Activated CD4-positive, alpha-beta T cell treated with anti-CD3 and anti-CD28 coated beads for 24 hours (primary cell): ENCODE data around the gene TGIF1.
"Not testable (repeated sequence)": the region's sequence is repeated elsewhere in the genome, so short reads cannot be mapped to it uniquely, and the experiment has no call there.

Experiments
- DNase-seq, 2 donors: peaks; one replicate each; pipeline ENCODE4 v3.0.0-alpha.2; 2020; ENCODE audit warnings: low read depth in 2 of 2

The TGIF1 gene

DNA sequence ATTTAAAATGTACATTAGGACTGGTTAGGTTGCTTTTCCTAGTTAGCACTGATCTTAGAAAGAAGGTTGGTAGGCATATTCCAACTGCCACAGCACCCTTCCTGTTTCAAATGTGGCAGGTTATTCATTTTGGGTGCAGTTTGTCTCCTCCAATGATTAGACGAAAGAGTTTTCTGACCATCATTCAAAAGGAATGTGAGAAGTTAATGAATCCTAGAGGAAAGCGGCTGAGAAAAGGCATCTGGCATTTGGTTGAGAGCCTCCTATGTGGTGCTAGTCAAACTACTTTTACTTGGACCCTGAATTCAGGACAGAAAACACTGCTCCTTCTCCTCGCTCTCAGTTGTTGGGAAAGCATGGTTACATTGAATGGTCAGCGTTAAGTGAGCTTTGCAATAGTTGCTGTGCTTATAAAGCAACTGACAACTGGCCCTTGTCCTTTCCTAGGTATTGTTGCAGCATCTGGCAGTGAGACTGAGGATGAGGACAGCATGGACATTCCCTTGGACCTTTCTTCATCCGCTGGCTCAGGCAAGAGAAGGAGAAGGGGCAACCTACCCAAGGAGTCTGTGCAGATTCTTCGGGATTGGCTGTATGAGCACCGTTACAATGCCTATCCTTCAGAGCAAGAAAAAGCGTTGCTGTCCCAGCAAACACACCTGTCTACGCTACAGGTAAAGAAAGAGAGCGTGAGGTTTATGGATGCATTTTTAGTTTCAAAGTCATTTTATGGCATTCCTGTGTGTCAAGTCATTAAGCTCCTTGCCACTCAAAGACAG lies 6.1 kb downstream of the TGIF1 start:
- no peak for DNase-seq

GRCh38 chr18:3456686-3457069 lies 6.7 kb downstream of the TGIF1 start:
- no peak for DNase-seq

DNA sequence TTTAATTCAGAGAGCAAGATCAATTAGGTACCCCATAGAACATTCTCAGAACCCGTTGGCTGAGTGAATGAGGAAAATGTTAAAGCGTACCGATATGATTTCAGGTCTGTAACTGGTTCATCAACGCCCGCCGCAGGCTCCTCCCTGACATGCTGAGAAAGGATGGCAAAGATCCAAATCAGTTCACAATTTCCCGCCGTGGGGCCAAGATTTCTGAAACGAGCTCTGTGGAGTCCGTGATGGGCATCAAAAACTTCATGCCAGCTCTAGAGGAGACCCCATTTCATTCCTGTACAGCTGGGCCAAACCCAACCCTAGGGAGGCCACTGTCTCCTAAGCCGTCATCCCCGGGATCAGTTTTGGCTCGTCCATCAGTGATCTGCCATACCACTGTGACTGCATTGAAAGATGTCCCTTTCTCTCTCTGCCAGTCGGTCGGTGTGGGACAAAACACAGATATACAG lies 7.3 kb downstream of the TGIF1 start:
- DNase-seq, result no peak

DNA sequence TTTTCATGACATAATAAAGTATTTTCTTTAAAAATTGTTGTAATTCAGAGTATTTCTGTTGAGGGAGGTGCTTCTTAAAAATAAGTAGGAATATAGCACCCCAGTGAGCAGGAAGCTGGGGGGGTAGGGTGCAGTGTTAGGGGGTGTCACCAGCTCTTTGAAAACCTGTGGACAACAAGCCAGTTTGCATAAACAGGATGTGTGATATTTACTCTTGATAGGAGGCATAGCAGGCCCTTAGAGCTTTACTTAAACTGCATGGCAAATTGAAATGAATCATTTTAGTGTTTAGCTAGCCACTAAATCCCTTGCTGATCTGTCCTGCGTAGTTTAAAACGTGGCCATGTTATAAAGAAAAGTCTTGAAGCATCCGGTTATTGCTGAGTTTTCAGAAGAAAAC lies 8.4 kb downstream of the TGIF1 start:
- DNase-seq, result no peak

GRCh38 chr18:3458952-3459853 lies 9.2 kb downstream of the TGIF1 start:
- no peak for DNase-seq

- no peak for DNase-seq
These were observed 10.9 kb downstream of the TGIF1 start for GRCh38 chr18:3460823-3461398.

GRCh38 chr18:3461704-3462103 lies 11.7 kb downstream of the TGIF1 start:
- DNase-seq, result no peak

DNA sequence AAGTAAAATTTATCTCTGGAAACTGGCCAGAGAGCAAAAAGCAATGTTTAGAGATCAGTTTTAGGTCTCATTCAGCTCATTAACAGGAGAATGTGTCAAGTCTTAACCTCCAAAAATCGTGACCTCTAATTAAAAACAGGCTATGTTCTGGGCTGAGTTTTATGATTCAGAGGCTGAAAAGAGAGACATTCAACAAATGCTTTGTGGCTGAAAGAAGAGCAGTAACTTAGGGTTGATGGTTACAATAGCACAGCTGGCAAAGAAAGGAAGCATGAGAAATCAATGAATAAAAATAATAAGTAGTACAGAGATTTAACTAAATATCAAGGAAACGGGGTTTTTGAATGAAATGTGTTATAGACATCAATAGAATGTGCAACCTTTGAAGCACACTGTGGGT lies 13.1 kb downstream of the TGIF1 start:
- DNase-seq, result no peak

DNA sequence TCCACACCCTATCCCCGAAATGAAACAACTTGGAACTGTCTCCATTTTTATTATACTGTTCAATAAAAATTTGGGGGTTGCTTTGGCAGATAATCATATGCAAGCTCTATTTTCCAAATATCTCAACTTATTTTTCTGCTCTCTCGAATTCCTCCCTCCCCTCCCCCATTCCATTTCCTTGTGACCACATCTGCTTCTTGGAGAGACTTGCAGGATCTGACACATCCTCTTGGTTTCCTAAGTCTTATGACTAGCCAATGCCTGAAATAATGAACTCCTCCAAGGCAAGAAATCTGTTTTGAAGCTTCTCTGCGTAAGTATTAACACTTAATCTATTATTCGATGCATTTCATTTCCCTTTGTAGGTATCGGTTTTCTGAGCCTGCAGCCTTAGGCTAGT lies 16.1 kb downstream of the TGIF1 start:
- DNase-seq, result no peak

GRCh38 chr18:3466872-3467271 lies 16.9 kb downstream of the TGIF1 start:
- no peak for DNase-seq

DNA sequence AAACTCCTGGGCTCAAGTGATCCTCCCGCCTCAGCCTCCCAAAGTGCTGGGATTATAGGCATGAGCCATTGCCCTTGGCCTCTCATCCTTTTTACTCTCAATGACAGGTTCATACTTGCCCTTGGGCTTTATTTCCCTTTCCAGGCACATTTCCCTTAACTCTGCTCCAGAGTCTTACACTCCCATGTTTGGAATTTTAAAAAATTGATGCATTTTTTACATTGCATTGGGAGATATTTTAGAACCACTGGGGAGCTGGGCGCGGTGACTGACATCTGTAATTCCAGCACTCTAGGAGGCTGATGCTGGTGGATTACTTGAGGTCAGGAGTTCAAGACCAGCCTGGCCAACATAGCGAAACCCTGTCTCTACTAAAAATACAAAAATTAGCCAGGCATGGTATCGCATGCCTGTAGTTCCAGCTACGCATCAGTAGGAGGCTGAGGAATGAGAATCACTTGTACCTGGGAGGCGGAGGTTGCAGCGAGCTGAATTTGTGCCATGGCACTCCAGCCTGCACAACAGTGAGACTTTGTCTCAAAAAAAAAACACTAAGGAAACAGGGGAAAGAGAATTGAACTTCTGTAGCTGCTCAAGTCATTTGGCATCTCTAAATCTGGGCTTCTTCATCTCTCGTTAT lies 18.2 kb downstream of the TGIF1 start:
- no peak for DNase-seq

- no peak for DNase-seq
These were observed 18.9 kb downstream of the TGIF1 start for GRCh38 chr18:3468833-3469232.

DNA sequence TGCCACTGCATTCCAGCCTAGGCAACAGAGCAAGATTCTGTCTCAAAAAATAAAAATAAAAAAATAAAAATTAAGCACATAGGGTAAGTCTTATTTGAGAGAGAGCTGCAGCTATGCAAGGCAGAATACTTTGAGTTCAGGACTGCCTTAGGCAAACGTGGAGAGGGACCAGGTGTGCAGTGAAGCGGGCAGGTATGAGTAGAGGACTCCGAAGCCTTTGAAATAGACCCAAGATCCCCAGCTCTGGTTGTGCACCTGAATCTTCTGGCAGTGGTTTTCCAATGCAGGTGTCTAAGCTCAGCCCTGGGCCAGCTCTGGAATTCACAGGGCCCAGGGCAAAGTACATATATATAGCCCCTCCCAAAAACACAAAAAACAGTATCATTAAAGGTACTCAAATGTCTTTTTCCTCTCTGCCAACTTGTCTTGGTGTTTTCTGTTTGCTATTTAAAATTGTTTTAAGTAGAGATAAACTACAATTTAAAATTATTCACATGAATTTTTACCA lies 21.2 kb downstream of the TGIF1 start:
- DNase-seq, result no peak

DNA sequence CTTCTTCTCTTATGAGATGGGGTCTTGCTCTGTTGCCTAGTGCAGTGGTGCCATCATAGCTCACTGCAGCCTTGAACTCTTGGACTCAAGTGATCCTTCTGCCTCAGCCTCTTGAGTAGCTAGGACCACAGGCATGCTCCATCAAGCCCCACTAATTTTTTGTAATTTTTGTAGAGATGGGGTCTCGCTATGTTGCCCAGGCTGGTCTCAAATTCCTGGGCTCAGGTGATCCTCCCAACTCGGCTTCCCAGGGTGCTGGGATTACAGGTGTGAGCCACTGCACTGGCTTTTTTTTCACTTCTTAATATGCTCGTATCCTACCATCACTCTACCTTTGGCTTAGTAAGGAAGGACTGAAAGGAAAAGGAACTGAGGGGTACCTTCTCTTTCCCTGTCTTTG lies 22.1 kb downstream of the TGIF1 start:
- not testable (repeated sequence) for DNase-seq

- no peak for DNase-seq
These were observed 22.9 kb downstream of the TGIF1 start for GRCh38 chr18:3472681-3473544.

DNA sequence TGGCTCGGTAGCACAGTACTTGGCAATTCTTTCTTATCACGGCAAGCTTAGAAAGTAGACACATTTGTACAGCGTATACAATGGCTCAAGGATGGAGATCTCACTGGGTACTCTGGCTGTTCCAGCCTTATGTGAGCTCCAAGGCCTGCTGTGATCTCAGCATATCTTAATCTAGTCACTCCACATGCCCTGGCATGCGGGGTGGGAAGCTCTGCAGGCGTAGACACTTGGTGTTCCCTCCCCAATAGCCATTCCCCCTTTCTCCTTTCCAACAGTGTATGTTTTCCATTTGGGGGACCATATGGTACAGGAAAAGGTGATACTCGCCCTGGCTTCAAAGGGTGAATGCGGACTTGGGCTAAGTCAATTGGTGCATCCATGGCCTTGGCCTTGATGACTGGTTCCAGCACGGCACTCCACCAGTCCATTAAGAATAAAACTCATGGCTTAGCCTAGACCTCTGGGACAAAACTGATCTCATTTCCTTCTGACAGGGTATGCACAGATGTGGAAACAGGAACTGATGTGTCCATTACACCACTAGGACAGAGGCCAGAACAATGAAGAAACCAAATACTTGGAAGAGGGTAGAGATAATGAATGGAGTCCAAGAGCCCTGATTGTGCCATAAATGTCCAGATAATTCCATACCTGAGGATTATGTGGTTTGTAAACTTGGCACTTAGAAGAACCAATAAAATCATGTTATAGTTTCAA lies 28.4 kb downstream of the TGIF1 start:
- DNase-seq, result no peak

DNA sequence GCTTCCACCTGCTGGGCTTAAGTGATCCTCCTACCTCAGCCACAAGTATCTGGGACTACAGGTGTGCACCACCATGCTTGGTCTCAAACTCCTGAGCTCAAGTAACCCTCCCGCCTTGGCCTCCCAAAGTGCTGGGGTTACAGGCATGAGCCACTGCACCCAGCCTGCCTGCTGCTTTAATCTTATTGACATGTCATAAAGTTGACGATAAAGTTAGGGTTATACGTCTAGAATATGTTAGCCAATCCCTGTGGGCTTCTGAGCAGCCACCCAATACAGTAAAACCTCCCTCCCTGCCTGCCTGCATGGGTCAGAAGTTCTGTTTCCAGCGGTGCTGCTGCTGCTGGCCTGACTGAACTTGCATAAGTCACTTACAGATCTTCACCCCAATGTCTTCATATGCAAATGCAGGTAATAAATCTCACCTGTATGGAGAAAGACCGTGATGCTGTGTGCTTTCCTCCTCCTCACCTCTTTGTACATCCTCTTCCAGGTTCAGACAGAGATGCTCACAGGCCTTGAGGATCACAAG lies 30.1 kb downstream of the TGIF1 start:
- DNase-seq, result no peak

DNA sequence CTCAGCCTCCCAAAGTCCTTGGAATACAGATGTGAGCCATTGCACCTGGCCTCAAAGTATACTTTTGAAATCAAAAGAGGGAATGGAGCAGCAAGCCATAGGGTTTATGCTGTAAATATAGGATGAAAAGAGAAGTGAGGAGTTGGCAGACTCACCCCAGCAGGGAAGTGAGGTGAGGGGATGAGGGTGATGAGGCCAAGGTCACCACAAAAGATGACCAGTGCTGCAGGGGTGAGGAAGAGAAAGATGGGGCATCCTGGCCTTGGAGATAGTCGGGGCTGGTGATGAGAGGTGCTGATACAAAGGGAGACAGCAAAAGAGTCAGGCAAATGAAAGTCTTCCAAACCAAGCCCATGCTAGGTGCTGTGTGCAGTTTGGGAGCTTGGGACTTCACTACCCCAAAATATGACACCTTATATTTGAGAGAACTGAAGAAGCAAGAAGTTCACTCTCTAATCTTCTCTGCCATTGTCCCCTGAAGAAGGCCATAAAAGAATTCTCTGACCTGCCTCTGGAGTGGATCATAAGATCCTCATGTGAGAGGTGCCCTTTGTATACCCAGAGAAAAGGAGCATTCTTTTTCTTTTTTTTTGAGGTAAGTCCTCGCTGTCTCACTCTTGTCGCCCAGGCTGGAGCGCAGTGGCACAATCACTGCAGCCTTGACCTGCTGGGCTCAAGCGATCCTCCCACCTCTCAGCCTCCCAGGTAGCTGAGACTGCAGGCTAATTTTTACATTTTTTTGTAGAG lies 31.0 kb downstream of the TGIF1 start:
- no peak for DNase-seq

- no peak for DNase-seq
These were observed 31.8 kb downstream of the TGIF1 start for GRCh38 chr18:3481696-3482210.
